Measurements from ENCODE around the gene ZEB1. TPM values are rescaled to one million over a fixed set of nuclear protein-coding genes. Genes with fewer than 3 reads are reported as not detected.

The ZEB1 gene
- total and polyA plus RNA-seq, 12 donors, result 10.6 to 125 (median 96.4) TPM

DNA sequence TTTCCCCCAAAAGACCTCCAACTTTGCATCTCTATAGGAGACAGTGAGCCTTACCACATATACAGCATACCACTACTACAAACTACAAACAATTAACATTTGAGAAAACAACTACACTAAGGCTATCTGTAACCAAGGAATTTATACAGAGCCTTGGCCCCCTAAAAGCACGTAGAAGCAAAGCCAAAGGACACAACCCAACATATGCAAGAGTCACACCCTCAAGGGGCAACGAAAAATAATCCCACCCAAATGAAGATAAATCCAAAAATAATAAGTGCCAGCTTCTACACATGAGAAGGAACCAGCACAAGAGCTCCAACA, 149.5 kb downstream of the ZEB1 start:
- TF ChIP-seq, protein P1, sequence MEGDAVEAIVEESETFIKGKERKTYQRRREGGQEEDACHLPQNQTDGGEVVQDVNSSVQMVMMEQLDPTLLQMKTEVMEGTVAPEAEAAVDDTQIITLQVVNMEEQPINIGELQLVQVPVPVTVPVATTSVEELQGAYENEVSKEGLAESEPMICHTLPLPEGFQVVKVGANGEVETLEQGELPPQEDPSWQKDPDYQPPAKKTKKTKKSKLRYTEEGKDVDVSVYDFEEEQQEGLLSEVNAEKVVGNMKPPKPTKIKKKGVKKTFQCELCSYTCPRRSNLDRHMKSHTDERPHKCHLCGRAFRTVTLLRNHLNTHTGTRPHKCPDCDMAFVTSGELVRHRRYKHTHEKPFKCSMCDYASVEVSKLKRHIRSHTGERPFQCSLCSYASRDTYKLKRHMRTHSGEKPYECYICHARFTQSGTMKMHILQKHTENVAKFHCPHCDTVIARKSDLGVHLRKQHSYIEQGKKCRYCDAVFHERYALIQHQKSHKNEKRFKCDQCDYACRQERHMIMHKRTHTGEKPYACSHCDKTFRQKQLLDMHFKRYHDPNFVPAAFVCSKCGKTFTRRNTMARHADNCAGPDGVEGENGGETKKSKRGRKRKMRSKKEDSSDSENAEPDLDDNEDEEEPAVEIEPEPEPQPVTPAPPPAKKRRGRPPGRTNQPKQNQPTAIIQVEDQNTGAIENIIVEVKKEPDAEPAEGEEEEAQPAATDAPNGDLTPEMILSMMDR (IDR thresholded peaks at IDR 0.05), result no peak
- H3K9me3 ChIP-seq, result peaks cover 0 to 30% (median 18%) of the 10 kb centered on the region in 11 donors
- no peaks in the 10 kb centered on the region for H3K4me1 ChIP-seq
- ATAC-seq (no peak), DNase-seq (no peak)
- WGBS, 2 donors, result 91 to 99% methylated on average over 2 of the region's 2 CpGs
- no peak overlapping the region for H3K4me3 ChIP-seq
- no peak overlapping the region for H3K27ac ChIP-seq
- H3K27me3 ChIP-seq, result no peaks in the 10 kb centered on the region
- intact Hi-C loops (cut with DNase I), result loop anchor here in 3 of 10 donors (10.0 kb wide), 3 partner anchors 74 to 144 kb away; no protein-coding TSS in a partner anchor
- H3K36me3 ChIP-seq, result peaks cover 0 to 59% (median 41%) of the 10 kb centered on the region in 9 donors

DNA sequence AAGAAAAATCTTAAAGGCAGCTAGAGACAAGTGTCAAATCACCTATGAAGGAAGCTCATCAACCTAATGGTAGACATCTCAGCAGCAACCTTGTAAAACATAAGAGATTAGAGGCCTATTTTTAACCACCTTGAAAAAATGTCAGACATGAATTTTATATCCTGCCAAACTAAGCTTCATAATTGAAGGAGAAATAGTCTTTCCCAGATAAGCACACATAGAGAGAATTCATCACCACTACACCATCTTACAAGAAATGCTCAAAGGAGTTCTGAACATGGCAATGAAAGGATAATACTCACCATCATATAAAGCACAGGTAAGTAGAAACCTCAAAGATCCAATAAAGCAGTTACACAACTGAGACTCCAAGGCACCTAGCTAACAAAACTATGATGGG, 156.5 kb downstream of the ZEB1 start:
- Histone ChIP-seq H3K27ac (no peak overlapping the region), H3K4me1 (no peaks in the 10 kb centered on the region), H3K27me3 (no peaks in the 10 kb centered on the region), H3K4me3 (no peak overlapping the region), H3K9me3 (peaks cover 0 to 36% (median 14%) of the 10 kb centered on the region in 11 donors), H3K36me3 (peaks cover 0 to 8% (median 0%) of the 10 kb centered on the region in 9 donors)
- TF ChIP-seq, protein P1 (IDR thresholded peaks at IDR 0.05), result no peak
- no peak for ATAC-seq
- intact Hi-C loops (cut with DNase I), result no loop called here
- DNase-seq, result no peak

DNA sequence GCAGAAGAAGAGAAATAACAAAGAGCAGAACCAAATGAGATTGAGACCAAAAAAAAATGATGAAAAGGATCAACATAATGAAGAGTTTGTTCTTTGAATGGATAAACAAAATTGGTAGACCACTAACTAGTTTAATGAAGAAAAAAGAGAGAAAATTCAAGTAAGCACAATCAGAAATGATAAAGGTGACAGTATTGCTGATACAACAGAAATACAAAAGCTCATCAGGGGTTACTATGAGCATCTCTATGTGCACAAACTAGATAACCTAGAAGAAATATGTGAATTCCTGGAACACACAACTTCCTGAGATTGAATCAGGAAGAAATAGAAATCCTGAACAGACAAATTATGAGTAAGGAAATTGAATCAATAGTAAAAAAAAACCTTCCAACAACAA, 157.1 kb downstream of the ZEB1 start:
- Histone ChIP-seq H3K9me3 (peaks cover 0 to 36% (median 14%) of the 10 kb centered on the region in 11 donors), H3K4me3 (no peak overlapping the region), H3K27me3 (no peaks in the 10 kb centered on the region), H3K4me1 (no peaks in the 10 kb centered on the region), H3K36me3 (peaks cover 0 to 8% (median 0%) of the 10 kb centered on the region in 9 donors), H3K27ac (no peak overlapping the region)
- TF ChIP-seq, protein P1 (IDR thresholded peaks at IDR 0.05), result no peak
- DNase-seq (no peak), ATAC-seq (no peak)
- intact Hi-C loops (cut with DNase I), result no loop called here

DNA sequence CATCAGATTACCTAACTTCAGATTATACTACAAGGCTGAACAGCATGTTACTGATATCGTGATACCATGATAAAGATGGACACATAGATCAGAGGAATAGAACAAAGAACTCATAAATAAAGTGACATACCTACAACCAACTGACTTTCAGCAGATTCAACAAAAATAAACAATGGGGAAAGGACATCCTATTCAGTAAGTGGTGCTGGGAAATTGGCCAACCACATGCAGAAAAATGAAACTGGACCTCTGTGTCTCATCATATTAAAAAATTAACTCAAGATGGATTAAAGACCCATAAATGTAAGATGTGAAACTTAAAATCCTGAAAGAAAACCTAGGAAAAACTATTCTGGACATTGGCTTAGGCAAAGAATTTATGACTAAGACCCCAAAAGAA, 158.6 kb downstream of the ZEB1 start:
- WGBS, 2 donors, result 92 to 93% methylated on average over 1 of the region's 1 CpG

More for the DNA sequence above, 158.6 kb downstream of the ZEB1 start:
- no peak overlapping the region for H3K27ac ChIP-seq
- no peaks in the 10 kb centered on the region for H3K4me1 ChIP-seq
- DNase-seq (no peak), ATAC-seq (no peak)
- no peak overlapping the region for H3K4me3 ChIP-seq
- intact Hi-C loops (cut with DNase I), result no loop called here
- no peaks in the 10 kb centered on the region for H3K27me3 ChIP-seq
- H3K9me3 ChIP-seq, result peaks cover 0 to 36% (median 14%) of the 10 kb centered on the region in 11 donors
- peaks cover 0 to 8% (median 0%) of the 10 kb centered on the region in 9 donors for H3K36me3 ChIP-seq
- TF ChIP-seq, protein P1 (IDR thresholded peaks at IDR 0.05), result no peak

Measured in heart right ventricle (tissue), 16 donors.